ENCODE measurements around the gene WWC1.
A peak's percentile ranks its signal among the peaks of the same experiment; 100 is the strongest.

WWC1 gene

DNA sequence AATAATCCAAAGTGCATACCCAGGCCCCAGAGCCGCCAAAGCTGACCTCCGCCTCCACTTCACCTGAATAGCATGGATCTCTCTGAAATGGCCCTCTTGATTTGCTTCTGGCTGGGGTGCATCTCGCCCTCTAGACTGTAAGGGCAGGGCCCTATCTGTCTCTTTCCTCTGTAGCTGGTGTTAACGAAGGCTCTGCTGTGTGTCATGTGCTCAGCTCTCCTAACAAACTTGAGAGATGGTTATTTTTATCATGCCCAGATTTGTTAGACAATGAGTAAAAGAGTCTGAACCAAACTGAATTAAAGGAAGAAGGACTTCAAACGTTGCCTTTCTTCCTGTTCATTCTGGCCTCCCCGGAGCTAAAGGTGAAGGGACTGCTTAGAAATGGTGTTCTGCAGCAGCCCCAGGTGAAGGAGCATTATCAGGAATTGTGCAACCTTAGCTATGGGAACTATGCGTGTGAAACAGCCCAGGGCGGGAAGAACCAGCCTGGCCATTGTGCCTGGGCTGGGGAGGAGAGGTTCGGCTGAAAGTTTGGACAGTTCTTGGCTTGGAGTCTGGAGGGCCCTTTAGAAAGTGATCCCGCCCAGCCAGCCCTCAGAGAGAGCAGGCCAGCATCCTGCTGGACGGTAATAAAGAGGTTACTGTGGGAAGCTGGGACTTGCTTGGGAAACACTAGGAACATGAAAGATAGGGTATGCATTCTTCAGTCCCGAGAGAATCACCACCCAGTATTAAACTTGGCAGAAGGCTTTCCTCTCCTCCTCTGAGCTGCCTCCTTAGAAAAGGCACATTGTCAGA, 73.5 kb downstream of the WWC1 start:
- no peak for DNase-seq
- Histone ChIP-seq H3K27ac (no peak overlapping the region), H3K27me3 (replicated peaks) (no peaks in the 10 kb centered on the region), H3K4me3 (ENCODE audit: low read depth, low read length) (no peak overlapping the region), H3K36me3 (replicated peaks) (no peaks in the 10 kb centered on the region)
- TF ChIP-seq, protein P1, sequence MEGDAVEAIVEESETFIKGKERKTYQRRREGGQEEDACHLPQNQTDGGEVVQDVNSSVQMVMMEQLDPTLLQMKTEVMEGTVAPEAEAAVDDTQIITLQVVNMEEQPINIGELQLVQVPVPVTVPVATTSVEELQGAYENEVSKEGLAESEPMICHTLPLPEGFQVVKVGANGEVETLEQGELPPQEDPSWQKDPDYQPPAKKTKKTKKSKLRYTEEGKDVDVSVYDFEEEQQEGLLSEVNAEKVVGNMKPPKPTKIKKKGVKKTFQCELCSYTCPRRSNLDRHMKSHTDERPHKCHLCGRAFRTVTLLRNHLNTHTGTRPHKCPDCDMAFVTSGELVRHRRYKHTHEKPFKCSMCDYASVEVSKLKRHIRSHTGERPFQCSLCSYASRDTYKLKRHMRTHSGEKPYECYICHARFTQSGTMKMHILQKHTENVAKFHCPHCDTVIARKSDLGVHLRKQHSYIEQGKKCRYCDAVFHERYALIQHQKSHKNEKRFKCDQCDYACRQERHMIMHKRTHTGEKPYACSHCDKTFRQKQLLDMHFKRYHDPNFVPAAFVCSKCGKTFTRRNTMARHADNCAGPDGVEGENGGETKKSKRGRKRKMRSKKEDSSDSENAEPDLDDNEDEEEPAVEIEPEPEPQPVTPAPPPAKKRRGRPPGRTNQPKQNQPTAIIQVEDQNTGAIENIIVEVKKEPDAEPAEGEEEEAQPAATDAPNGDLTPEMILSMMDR (IDR thresholded peaks at IDR 0.05; ENCODE audit: low read depth, low read length, missing control alignments): no peak
- in situ Hi-C loops (cut with HindIII; ENCODE audit: low pct_ligation_motif_present, low sequenced_read_pairs): no loop called here

DNA sequence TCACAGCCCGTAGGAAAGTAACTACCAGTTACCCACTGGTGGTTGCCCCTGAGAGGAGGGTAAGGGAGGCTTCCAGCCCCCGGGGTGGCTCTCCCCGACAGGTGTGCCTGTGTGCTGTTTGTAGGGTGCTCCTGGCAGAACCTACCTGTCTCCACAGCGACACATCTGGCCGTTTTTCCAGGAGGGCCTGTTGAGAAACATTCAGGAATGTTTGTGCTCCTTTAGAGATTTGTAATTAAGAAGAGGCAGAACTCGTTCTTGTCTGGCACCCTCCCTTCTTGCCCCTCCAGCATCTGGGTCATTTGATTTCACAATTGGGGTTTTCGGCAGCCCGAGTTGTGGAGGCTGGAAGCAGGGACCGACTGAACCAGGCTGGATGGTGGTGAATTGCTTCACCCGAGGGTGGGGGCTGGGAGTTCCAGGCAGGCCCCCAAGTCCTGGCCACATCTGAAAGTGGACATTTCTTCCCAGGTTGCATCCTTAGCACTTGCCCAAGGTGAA, 74.2 kb downstream of the WWC1 start:
- H3K36me3 ChIP-seq (replicated peaks): no peaks in the 10 kb centered on the region
- H3K4me3 ChIP-seq (ENCODE audit: low read depth, low read length): no peak overlapping the region
- DNase-seq: no peak
- TF ChIP-seq, protein P1 (IDR thresholded peaks at IDR 0.05; ENCODE audit: low read depth, low read length, missing control alignments): peak; percentile 45
- H3K27ac ChIP-seq: no peak overlapping the region
- in situ Hi-C loops (cut with HindIII; ENCODE audit: low pct_ligation_motif_present, low sequenced_read_pairs): no loop called here
- H3K27me3 ChIP-seq (replicated peaks): no peaks in the 10 kb centered on the region

DNA sequence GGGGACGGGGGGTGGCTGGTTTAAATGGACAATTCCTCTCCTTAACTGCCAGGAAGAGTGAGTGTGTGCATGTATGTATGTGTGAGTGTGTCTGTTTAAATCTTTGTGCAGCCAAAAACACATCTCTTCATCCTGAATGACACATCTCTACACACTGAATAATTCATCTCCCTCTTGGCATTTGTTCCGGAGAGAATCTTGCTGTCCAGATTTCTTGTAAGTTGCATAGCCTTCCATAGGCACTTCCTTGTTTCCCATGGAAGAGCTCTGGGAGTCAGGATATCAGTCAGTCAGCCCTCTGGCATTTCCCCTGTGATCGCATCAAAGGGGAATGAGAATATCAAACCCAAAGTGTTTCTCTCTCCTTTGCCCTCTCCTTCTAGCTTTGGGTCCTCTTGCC, 74.7 kb downstream of the WWC1 start:
- Histone ChIP-seq H3K27me3 (replicated peaks) (no peaks in the 10 kb centered on the region), H3K4me3 (ENCODE audit: low read depth, low read length) (no peak overlapping the region), H3K36me3 (replicated peaks) (no peaks in the 10 kb centered on the region), H3K27ac (no peak overlapping the region)
- DNase-seq: peak; percentile 54
- TF ChIP-seq, protein P1 (IDR thresholded peaks at IDR 0.05; ENCODE audit: low read depth, low read length, missing control alignments): no peak
- in situ Hi-C loops (cut with HindIII; ENCODE audit: low pct_ligation_motif_present, low sequenced_read_pairs): no loop called here

DNA sequence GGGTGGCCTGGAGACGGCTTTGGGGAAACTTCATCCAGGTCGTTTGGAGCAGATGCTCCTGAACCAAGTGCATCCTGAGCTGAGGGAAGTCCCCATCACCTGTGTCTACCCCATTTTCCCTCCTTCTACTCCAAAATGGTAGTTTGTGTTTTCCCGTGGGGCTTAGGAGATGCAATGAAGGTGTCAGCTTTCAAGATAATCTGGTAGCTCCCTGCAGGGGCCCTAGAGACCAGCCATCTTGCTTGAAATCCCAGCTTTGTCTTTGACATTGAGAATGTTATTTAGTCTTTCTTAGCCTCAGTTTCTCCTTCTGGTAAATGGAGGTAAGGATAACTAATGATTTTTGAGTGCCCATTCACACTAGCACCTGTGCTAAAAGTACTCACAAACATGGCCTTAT, 77.4 kb downstream of the WWC1 start:
- H3K36me3 ChIP-seq (replicated peaks): no peaks in the 10 kb centered on the region
- H3K27ac ChIP-seq: no peak overlapping the region
- in situ Hi-C loops (cut with HindIII; ENCODE audit: low pct_ligation_motif_present, low sequenced_read_pairs): no loop called here
- TF ChIP-seq, protein P1 (IDR thresholded peaks at IDR 0.05; ENCODE audit: low read depth, low read length, missing control alignments): no peak
- no peak for DNase-seq
- no peak overlapping the region for H3K4me3 ChIP-seq (ENCODE audit: low read depth, low read length)
- no peaks in the 10 kb centered on the region for H3K27me3 ChIP-seq (replicated peaks)

DNA sequence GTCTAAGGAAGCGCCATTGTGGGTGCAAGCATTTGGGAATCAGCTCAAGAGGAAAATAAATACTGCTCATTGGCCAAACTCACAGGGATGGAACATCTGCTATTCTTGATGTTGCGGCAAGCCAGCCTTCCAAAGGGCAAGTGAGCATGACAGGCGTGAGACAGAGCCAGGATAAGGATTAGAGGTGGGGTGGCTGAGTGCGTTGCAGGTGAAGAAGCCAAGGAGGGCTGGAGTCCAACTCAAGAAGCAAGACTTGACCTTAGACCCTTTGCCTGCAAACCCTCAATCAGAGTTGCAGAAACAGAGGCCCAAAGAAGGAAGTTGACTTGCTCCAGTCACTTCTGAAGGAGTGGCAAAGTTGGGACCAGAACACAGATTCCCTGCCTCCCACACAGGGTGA, 79.4 kb downstream of the WWC1 start:
- DNase-seq: no peak
- no peak overlapping the region for H3K27ac ChIP-seq
- TF ChIP-seq, protein P1 (IDR thresholded peaks at IDR 0.05; ENCODE audit: low read depth, low read length, missing control alignments): no peak
- no peak overlapping the region for H3K4me3 ChIP-seq (ENCODE audit: low read depth, low read length)
- no peaks in the 10 kb centered on the region for H3K27me3 ChIP-seq (replicated peaks)
- no peaks in the 10 kb centered on the region for H3K36me3 ChIP-seq (replicated peaks)
- in situ Hi-C loops (cut with HindIII; ENCODE audit: low pct_ligation_motif_present, low sequenced_read_pairs): no loop called here

All from brain microvascular endothelial cell (primary cell).